Stimulated activated CD4-positive, alpha-beta T cell treated with anti-CD3 and anti-CD28 coated beads, Interleukin-1b, Interleukin-23, amount 100 ng/mL, for 4 hours (primary cell): ENCODE data around the gene AAMDC.

ENCODE experiments used
- DNase-seq, 2 donors: peaks; one replicate each; pipeline ENCODE4 v3.0.0-alpha.2; 2020; ENCODE audit warnings: low read depth in 2 of 2

The AAMDC gene

GRCh38 chr11:77820565-77821348 is at the start of gene AAMDC, which contains the start of gene RSF1:
Gene AAMDC (plus strand): TSS chr11:77821144. CDS start chr11:77842497, 21,353 bp downstream.
Gene RSF1 (minus strand): TSS chr11:77820722. CDS start chr11:77820714, 8 bp downstream.
- DNase-seq = peak; percentile 97

- DNase-seq = no peak
Observed at GRCh38 chr11:77775936-77776335, 45.0 kb upstream of the AAMDC start.

- no peak for DNase-seq
Observed at GRCh38 chr11:77776455-77776854, 44.5 kb upstream of the AAMDC start.

- no peak for DNase-seq
Observed at GRCh38 chr11:77778118-77778517, 42.8 kb upstream of the AAMDC start.

GRCh38 chr11:77778549-77778948 is 42.4 kb upstream of the AAMDC start:
- no peak for DNase-seq

GRCh38 chr11:77779935-77780334 is 41.0 kb upstream of the AAMDC start:
- no peak for DNase-seq

GRCh38 chr11:77783025-77783424 is 37.9 kb upstream of the AAMDC start:
- no peak for DNase-seq

- no peak for DNase-seq
Observed at GRCh38 chr11:77784572-77784971, 36.4 kb upstream of the AAMDC start.

GRCh38 chr11:77789061-77789730 is 31.7 kb upstream of the AAMDC start:
- DNase-seq = no peak

GRCh38 chr11:77789731-77790476 is 31.0 kb upstream of the AAMDC start:
- no peak for DNase-seq

- DNase-seq = no peak
Observed at GRCh38 chr11:77791301-77791700, 29.6 kb upstream of the AAMDC start.

- DNase-seq = no peak
Observed at GRCh38 chr11:77793972-77794371, 27.0 kb upstream of the AAMDC start.

- no peak for DNase-seq
Observed at GRCh38 chr11:77799338-77799737, 21.6 kb upstream of the AAMDC start.

GRCh38 chr11:77800449-77800848 is 20.5 kb upstream of the AAMDC start:
- DNase-seq = no peak

GRCh38 chr11:77801477-77801876 is 19.5 kb upstream of the AAMDC start:
- DNase-seq = no peak

- DNase-seq = no peak
Observed at GRCh38 chr11:77806415-77806814, 14.5 kb upstream of the AAMDC start.

- no peak for DNase-seq
Observed at GRCh38 chr11:77806993-77807392, 14.0 kb upstream of the AAMDC start.

- DNase-seq = no peak
Observed at GRCh38 chr11:77813256-77813655, 7.7 kb upstream of the AAMDC start.

GRCh38 chr11:77814848-77815247 is 6.1 kb upstream of the AAMDC start:
- no peak for DNase-seq

- no peak for DNase-seq
Observed at GRCh38 chr11:77815459-77815858, 5.5 kb upstream of the AAMDC start.

GRCh38 chr11:77819411-77819920 is 1.5 kb upstream of the AAMDC start:
- DNase-seq = peak; percentile 73 to 74

- peak in 1 of 2 donors; percentile 21 for DNase-seq
Observed at GRCh38 chr11:77819921-77820564, 901 bp upstream of the AAMDC start.
